HEK293 (cell line): ENCODE measurements around the gene HMX2.

Experiments
- CTCF ChIA-PET: fragments of 350-600 bp; formaldehyde crosslinking; extraction: SDS; loops from one replicate; lab custom pipeline; 2021; ENCODE audit warnings: antibody characterized with exemption; lab: Yijun Ruan, JAX
- POLR2A ChIA-PET: fragments of 300-600 bp; formaldehyde crosslinking; extraction: SDS; loops from one replicate; lab custom pipeline; 2020; ENCODE audit warnings: antibody characterized with exemption, inconsistent platforms; lab: Yijun Ruan, JAX
- H3K27ac ChIP-seq: fragments of 200-500 bp; sonication (Bioruptor generic); 2 replicates; pipeline ENCODE4 v1.5.1; 2014; ENCODE audit warnings: low read depth, low read length, control low read depth, inconsistent platforms; ENCODE audit errors: extremely low read depth
- H3K36me3 ChIP-seq, 2 experiments: fragments of 200-500 bp in 1 of 2; sonication (Bioruptor generic) in 1 of 2; 1 replicate in 1 of 2; 2 replicates in 1 of 2; pipeline ENCODE4 v1.5.1; 2014 to 2017; ENCODE audit warnings: inconsistent platforms in 2 of 2, low read length in 2 of 2; ENCODE audit not compliant: control insufficient read depth in 2 of 2, insufficient read depth in 1 of 2
- H3K4me1 ChIP-seq: fragments of 200-500 bp; sonication (Bioruptor generic); 2 replicates; pipeline ENCODE4 v1.5.1; 2014; ENCODE audit warnings: mild to moderate bottlenecking, low read length, inconsistent platforms; ENCODE audit not compliant: control insufficient read depth, insufficient read depth
- H3K4me3 ChIP-seq: 2 replicates; pipeline ENCODE4 v1.5.1; 2011; ENCODE audit warnings: low read depth, mild to moderate bottlenecking, control low read depth, low read length, moderate library complexity
- H3K9me3 ChIP-seq: fragments of 200-500 bp; sonication (Bioruptor generic); 2 replicates; pipeline ENCODE4 v1.5.1; 2014; ENCODE audit warnings: low read depth, low read length, inconsistent platforms; ENCODE audit not compliant: control insufficient read depth, insufficient read depth
- BCL11B ChIP-seq: fragments of 450-650 bp; formaldehyde crosslinking; IDR thresholded peaks from 2 replicates; pipeline ENCODE4 v1.5.1; 2016; ENCODE audit warnings: low read depth, missing biosample characterization, missing genetic modification characterization
- CTCF ChIP-seq: fragments of 450-650 bp; formaldehyde crosslinking; IDR thresholded peaks from 2 replicates; pipeline ENCODE4 v1.5.1; 2016; ENCODE audit warnings: missing biosample characterization, missing genetic modification characterization
- KLF10 ChIP-seq: fragments of 450-650 bp; IDR thresholded peaks from 2 replicates; pipeline ENCODE4 v1.5.1; 2018; ENCODE audit warnings: missing biosample characterization, mild to moderate bottlenecking, missing genetic modification characterization
- ZBTB49 ChIP-seq: fragments of 450-650 bp; formaldehyde crosslinking; IDR thresholded peaks from 2 replicates; pipeline ENCODE4 v1.5.1; 2016; ENCODE audit warnings: missing biosample characterization, missing genetic modification characterization, low read depth
- ZNF138 ChIP-seq: fragments of 450-650 bp; formaldehyde crosslinking; IDR thresholded peaks from 2 replicates; pipeline ENCODE4 v1.5.1; 2016; ENCODE audit warnings: missing biosample characterization, missing genetic modification characterization, borderline replicate concordance
- ZNF324 ChIP-seq: fragments of 450-650 bp; formaldehyde crosslinking; IDR thresholded peaks from 2 replicates; pipeline ENCODE4 v1.5.1; 2016; ENCODE audit warnings: missing biosample characterization, missing genetic modification characterization
- ZNF561 ChIP-seq: fragments of 450-650 bp; IDR thresholded peaks from 2 replicates; pipeline ENCODE4 v1.5.1; 2018; ENCODE audit warnings: missing biosample characterization, missing genetic modification characterization, borderline replicate concordance
- TF ChIP-seq, protein P1 (sequence below): fragments of 450-650 bp; formaldehyde crosslinking; IDR thresholded peaks from 2 replicates; pipeline ENCODE4 v1.5.1; 2016; ENCODE audit warnings: missing biosample characterization, missing genetic modification characterization
- TF ChIP-seq, protein P2 (sequence below): fragments of 450-650 bp; formaldehyde crosslinking; IDR thresholded peaks from 2 replicates; pipeline ENCODE4 v1.5.0; 2017; ENCODE audit warnings: missing biosample characterization, missing genetic modification characterization, borderline replicate concordance

Gene HMX2

GRCh38 chr10:123149568-123150270 lies 1.8 kb downstream of the HMX2 start:
- Histone ChIP-seq H3K27ac (no peak overlapping the region), H3K36me3 (no peaks in the 10 kb centered on the region), H3K4me3 (no peak overlapping the region), H3K9me3 (no peaks in the 10 kb centered on the region), H3K4me1 (no peaks in the 10 kb centered on the region; the same call in 1 of the 2 replicates)
- TF ChIP-seq CTCF (tag by site-specific recombination) = no peak
- TF ChIP-seq BCL11B (tag by site-specific recombination) = no peak
- TF ChIP-seq, protein P1, sequence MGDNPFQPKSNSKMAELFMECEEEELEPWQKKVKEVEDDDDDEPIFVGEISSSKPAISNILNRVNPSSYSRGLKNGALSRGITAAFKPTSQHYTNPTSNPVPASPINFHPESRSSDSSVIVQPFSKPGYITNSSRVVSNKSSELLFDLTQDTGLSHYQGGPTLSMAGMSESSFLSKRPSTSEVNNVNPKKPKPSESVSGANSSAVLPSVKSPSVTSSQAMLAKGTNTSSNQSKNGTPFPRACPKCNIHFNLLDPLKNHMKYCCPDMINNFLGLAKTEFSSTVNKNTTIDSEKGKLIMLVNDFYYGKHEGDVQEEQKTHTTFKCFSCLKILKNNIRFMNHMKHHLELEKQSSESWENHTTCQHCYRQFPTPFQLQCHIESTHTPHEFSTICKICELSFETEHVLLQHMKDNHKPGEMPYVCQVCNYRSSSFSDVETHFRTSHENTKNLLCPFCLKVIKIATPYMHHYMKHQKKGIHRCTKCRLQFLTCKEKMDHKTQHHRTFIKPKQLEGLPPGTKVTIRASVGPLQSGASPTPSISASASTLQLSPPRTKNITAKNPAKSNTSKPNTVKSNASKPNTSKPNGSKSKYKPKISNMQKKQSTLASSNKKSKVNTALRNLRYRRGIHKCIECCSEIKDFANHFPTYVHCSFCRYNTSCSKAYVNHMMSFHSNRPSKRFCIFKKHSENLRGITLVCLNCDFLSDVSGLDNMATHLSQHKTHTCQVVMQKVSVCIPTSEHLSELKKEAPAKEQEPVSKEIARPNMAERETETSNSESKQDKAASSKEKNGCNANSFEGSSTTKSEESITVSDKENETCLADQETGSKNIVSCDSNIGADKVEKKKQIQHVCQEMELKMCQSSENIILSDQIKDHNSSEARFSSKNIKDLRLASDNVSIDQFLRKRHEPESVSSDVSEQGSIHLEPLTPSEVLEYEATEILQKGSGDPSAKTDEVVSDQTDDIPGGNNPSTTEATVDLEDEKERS (tag by site-specific recombination) = no peak
- TF ChIP-seq ZBTB49 (tag by site-specific recombination) = no peak
- POLR2A ChIA-PET = no interaction called here
- CTCF ChIA-PET = no interaction called here

DNA sequence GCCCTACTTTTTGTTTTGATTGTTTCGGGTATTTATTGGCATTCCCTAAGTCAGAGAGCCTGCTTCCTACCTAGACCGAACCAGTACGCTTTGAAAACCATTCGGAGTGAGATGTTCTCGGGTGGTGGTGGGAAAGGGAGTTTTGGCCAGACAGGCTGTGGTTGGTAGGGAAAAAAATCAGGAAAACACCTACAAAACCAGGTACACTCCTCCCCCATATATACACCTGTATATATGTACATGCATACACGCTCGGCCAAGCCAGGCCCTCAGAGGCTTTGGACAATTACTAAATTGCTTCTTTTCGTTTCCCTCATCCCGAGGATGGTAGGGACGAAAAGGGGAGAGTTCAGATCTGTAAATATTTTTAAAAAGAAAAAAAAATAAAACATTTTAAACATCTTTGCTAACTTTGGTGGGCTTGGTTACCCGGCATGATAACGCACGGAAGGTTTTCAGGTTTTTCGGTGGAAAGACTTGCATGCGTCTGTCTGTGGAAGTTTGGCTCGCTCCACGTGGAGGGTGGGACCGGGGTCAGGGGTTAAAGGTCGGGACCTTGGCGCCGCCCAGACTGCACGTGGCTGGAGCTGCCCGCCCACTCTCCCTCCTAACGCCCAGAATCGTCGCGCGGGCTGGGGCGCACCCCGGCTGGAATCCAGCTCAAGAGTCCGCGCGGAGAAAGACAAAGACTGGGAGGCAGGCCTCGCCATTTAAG lies 2.5 kb downstream of the HMX2 start:
- Histone ChIP-seq H3K27ac (no peak overlapping the region), H3K9me3 (no peaks in the 10 kb centered on the region), H3K4me1 (no peaks in the 10 kb centered on the region; the same call in 1 of the 2 replicates), H3K36me3 (peaks cover 0 to 6% of the 10 kb centered on the region in 2 experiments; a peak in 1 of 3 replicates), H3K4me3 (no peak overlapping the region)
- TF ChIP-seq, protein P2, sequence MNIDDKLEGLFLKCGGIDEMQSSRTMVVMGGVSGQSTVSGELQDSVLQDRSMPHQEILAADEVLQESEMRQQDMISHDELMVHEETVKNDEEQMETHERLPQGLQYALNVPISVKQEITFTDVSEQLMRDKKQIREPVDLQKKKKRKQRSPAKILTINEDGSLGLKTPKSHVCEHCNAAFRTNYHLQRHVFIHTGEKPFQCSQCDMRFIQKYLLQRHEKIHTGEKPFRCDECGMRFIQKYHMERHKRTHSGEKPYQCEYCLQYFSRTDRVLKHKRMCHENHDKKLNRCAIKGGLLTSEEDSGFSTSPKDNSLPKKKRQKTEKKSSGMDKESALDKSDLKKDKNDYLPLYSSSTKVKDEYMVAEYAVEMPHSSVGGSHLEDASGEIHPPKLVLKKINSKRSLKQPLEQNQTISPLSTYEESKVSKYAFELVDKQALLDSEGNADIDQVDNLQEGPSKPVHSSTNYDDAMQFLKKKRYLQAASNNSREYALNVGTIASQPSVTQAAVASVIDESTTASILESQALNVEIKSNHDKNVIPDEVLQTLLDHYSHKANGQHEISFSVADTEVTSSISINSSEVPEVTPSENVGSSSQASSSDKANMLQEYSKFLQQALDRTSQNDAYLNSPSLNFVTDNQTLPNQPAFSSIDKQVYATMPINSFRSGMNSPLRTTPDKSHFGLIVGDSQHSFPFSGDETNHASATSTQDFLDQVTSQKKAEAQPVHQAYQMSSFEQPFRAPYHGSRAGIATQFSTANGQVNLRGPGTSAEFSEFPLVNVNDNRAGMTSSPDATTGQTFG (tag by site-specific recombination) = no peak
- TF ChIP-seq ZNF138 (tag by site-specific recombination) = no peak
- no peak for TF ChIP-seq KLF10 (tag by site-specific recombination)
- no peak for TF ChIP-seq ZNF561
- TF ChIP-seq ZNF324 = no peak
- ChIA-PET POLR2A (no interaction called here), CTCF (no interaction called here)
